HL-60 (cell line): ENCODE results near the gene SUGP2.

Experiments
- POLR2AphosphoS5 ChIP-seq: IDR thresholded peaks from 2 replicates; pipeline ENCODE4 v1.6.1; 2012; ENCODE audit warnings: low read depth
- TF ChIP-seq, protein P1 (sequence below): IDR thresholded peaks from one replicate; pipeline ENCODE4 v1.5.1; 2011; ENCODE audit warnings: low read length, control low read depth, inconsistent platforms; ENCODE audit not compliant: insufficient read depth
- TF ChIP-seq, protein P2 (sequence below): IDR thresholded peaks from 2 replicates; pipeline ENCODE4 v1.6.1; 2012; ENCODE audit warnings: low read depth; ENCODE audit not compliant: insufficient replicate concordance

DNA sequence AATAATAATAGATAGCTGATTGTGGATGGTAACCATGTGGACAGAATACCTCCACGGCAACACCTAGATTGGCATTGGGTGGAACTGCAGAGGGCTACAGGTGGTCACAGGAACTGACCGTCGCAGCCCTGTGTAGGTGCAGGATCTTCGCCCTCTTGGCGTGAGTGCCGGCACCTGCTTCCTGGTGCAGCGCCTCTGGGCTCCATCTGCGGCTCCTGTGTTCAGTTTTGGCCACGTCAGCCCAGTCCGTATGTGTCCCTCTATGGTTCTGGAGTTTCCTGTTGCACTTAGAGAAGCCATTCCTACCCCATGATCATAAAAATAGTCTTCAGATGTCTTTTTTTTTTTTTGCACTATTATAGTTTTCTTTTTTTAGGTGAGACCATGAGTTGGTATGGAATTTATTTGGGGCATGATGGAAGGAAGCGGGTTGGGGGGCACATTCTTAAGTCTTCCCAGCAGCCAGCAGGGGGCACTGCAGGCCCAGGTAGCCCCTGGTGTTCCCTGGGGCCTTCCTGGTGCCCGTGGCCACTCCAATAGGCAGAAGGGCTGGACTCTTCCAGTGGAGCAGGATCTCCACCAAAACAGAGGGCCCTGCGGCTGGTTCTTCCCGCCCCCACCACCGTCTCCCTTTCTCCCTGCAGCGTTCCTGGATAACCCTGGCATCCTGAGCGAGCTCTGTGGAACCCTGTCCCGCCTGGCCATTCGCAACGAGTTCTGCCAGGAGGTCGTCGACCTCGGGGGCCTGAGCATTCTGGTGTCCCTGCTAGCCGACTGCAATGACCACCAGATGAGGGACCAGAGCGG lies 20.4 kb upstream of the SUGP2 start:
- TF ChIP-seq, protein P1, sequence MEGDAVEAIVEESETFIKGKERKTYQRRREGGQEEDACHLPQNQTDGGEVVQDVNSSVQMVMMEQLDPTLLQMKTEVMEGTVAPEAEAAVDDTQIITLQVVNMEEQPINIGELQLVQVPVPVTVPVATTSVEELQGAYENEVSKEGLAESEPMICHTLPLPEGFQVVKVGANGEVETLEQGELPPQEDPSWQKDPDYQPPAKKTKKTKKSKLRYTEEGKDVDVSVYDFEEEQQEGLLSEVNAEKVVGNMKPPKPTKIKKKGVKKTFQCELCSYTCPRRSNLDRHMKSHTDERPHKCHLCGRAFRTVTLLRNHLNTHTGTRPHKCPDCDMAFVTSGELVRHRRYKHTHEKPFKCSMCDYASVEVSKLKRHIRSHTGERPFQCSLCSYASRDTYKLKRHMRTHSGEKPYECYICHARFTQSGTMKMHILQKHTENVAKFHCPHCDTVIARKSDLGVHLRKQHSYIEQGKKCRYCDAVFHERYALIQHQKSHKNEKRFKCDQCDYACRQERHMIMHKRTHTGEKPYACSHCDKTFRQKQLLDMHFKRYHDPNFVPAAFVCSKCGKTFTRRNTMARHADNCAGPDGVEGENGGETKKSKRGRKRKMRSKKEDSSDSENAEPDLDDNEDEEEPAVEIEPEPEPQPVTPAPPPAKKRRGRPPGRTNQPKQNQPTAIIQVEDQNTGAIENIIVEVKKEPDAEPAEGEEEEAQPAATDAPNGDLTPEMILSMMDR: peak; percentile 25
- no peak for TF ChIP-seq POLR2AphosphoS5
- TF ChIP-seq, protein P2, sequence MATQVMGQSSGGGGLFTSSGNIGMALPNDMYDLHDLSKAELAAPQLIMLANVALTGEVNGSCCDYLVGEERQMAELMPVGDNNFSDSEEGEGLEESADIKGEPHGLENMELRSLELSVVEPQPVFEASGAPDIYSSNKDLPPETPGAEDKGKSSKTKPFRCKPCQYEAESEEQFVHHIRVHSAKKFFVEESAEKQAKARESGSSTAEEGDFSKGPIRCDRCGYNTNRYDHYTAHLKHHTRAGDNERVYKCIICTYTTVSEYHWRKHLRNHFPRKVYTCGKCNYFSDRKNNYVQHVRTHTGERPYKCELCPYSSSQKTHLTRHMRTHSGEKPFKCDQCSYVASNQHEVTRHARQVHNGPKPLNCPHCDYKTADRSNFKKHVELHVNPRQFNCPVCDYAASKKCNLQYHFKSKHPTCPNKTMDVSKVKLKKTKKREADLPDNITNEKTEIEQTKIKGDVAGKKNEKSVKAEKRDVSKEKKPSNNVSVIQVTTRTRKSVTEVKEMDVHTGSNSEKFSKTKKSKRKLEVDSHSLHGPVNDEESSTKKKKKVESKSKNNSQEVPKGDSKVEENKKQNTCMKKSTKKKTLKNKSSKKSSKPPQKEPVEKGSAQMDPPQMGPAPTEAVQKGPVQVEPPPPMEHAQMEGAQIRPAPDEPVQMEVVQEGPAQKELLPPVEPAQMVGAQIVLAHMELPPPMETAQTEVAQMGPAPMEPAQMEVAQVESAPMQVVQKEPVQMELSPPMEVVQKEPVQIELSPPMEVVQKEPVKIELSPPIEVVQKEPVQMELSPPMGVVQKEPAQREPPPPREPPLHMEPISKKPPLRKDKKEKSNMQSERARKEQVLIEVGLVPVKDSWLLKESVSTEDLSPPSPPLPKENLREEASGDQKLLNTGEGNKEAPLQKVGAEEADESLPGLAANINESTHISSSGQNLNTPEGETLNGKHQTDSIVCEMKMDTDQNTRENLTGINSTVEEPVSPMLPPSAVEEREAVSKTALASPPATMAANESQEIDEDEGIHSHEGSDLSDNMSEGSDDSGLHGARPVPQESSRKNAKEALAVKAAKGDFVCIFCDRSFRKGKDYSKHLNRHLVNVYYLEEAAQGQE: no peak
